Liver (tissue), 9 donors: ENCODE results near the gene EMCN. TPM values are rescaled to one million over a fixed set of nuclear protein-coding genes. Genes with fewer than 3 reads are reported as not detected.

ENCODE experiments used
- DNase-seq: peaks from one replicate; pipeline ENCODE4 v3.0.0-alpha.2; 2017; ENCODE audit warnings: low spot score
- H3K27ac ChIP-seq, 2 donors: one replicate each; pipeline ENCODE4 v1.7.0; 2013; ENCODE audit warnings: inconsistent platforms in 2 of 2, low read length in 2 of 2, control low read depth in 1 of 2, low read depth in 1 of 2, mild to moderate bottlenecking in 1 of 2
- H3K27me3 ChIP-seq, 4 donors: one replicate each; pipeline versions ENCODE4 v1.6.1 to v1.7.0; 2013; ENCODE audit warnings: low read length in 3 of 4, inconsistent platforms in 1 of 4, mild to moderate bottlenecking in 1 of 4, moderate library complexity in 1 of 4; ENCODE audit not compliant: control insufficient read depth in 4 of 4, insufficient read depth in 4 of 4
- H3K36me3 ChIP-seq, 4 donors: one replicate each; pipeline versions ENCODE4 v1.6.1 to v1.7.0; 2013; ENCODE audit warnings: low read length in 3 of 4, mild to moderate bottlenecking in 3 of 4, low read depth in 1 of 4, moderate library complexity in 1 of 4; ENCODE audit not compliant: control insufficient read depth in 4 of 4, insufficient read depth in 3 of 4
- H3K4me1 ChIP-seq, 4 donors: one replicate each; pipeline versions ENCODE4 v1.6.1 to v1.7.0; 2013; ENCODE audit warnings: low read length in 3 of 4, mild to moderate bottlenecking in 3 of 4, moderate library complexity in 1 of 4; ENCODE audit not compliant: control insufficient read depth in 4 of 4, insufficient read depth in 4 of 4
- H3K4me3 ChIP-seq, 3 donors: one replicate each; pipeline versions ENCODE4 v1.6.1 to v1.7.0; 2013; ENCODE audit warnings: low read length in 3 of 3, control low read depth in 1 of 3, low read depth in 1 of 3, mild to moderate bottlenecking in 1 of 3
- H3K9ac ChIP-seq, 2 donors: one replicate each; pipeline ENCODE4 v1.7.0; 2013; ENCODE audit warnings: low read length in 2 of 2, mild to moderate bottlenecking in 2 of 2, moderate library complexity in 2 of 2, control low read depth in 1 of 2, low read depth in 1 of 2
- H3K9me3 ChIP-seq, 4 donors: one replicate each; pipeline versions ENCODE4 v1.6.1 to v1.7.0; 2013; ENCODE audit warnings: low read length in 3 of 4; ENCODE audit not compliant: control insufficient read depth in 4 of 4
- EGR1 ChIP-seq, 2 donors: IDR thresholded peaks; 2 replicates each; pipeline ENCODE4 v1.6.1; 2016 to 2018; ENCODE audit warnings: antibody characterized with exemption in 2 of 2, low read depth in 2 of 2
- FOXA1 ChIP-seq: IDR thresholded peaks from 2 replicates; pipeline ENCODE4 v1.6.1; 2016; ENCODE audit warnings: antibody characterized with exemption
- FOXA2 ChIP-seq: IDR thresholded peaks from 2 replicates; pipeline ENCODE4 v1.6.1; 2016; ENCODE audit warnings: antibody characterized with exemption
- GABPA ChIP-seq, 2 donors: IDR thresholded peaks in 1 of 2; conservative IDR thresholded peaks in 1 of 2; 2 replicates each; pipeline ENCODE4 v1.6.1; 2016; ENCODE audit warnings: antibody characterized with exemption in 2 of 2, mild to moderate bottlenecking in 1 of 2, moderate library complexity in 1 of 2
- HNF4A ChIP-seq, 2 donors: conservative IDR thresholded peaks; 2 replicates each; pipeline ENCODE4 v1.6.1; 2016; ENCODE audit warnings: antibody characterized with exemption in 2 of 2, mild to moderate bottlenecking in 2 of 2
- HNF4G ChIP-seq: IDR thresholded peaks from 2 replicates; pipeline ENCODE4 v1.6.1; 2016; ENCODE audit warnings: antibody characterized with exemption
- JUND ChIP-seq, 2 donors: IDR thresholded peaks; 2 replicates each; pipeline ENCODE4 v1.6.1; 2016; ENCODE audit warnings: antibody characterized with exemption in 2 of 2
- NR2F2 ChIP-seq: IDR thresholded peaks from 2 replicates; pipeline ENCODE4 v1.6.1; 2016; ENCODE audit warnings: antibody characterized with exemption
- RAD21 ChIP-seq, 2 donors: IDR thresholded peaks; 2 replicates each; pipeline ENCODE4 v1.6.1; 2016; ENCODE audit warnings: antibody characterized with exemption in 2 of 2, mild to moderate bottlenecking in 2 of 2
- RXRA ChIP-seq, 2 donors: IDR thresholded peaks; 2 replicates each; pipeline ENCODE4 v1.6.1; 2017 to 2018; ENCODE audit warnings: antibody characterized with exemption in 2 of 2, mild to moderate bottlenecking in 1 of 2
- SP1 ChIP-seq: IDR thresholded peaks from 2 replicates; pipeline ENCODE4 v1.6.1; 2018; ENCODE audit warnings: antibody characterized with exemption, mild to moderate bottlenecking
- TAF1 ChIP-seq: conservative IDR thresholded peaks from 2 replicates; pipeline ENCODE4 v1.6.1; 2016; ENCODE audit warnings: antibody characterized with exemption, mild to moderate bottlenecking
- YY1 ChIP-seq: IDR thresholded peaks from 2 replicates; pipeline ENCODE4 v1.6.1; 2016; ENCODE audit warnings: antibody characterized with exemption, mild to moderate bottlenecking
- ZBTB33 ChIP-seq: IDR thresholded peaks from 2 replicates; pipeline ENCODE4 v1.6.1; 2016; ENCODE audit warnings: antibody characterized with exemption
- WGBS: extraction: QIAGEN DNeasy Blood & Tissue Kit; methylation state at CpG from one replicate; pipeline ENCODE4 v1.1.7; 2013; 5-methylcytosine and 5-hydroxymethylcytosine counted together
- polyA plus RNA-seq, 2 donors: library from polyadenylated mRNA; stranded (reverse) in 1 of 2; unstranded in 1 of 2; fragments of 200-250 nt in 1 of 2; fragments of >200 nt in 1 of 2; fragmentation: Nextera tagmentation in 1 of 2; extraction: Ambion mirVana in 1 of 2; gene quantifications; one replicate each; pipeline versions ENCODE4 v1.2.1 to v1.2.3, GENCODE V29; 2013 to 2015
- total RNA-seq, 2 donors: library from RNA; depleted of rRNA; stranded (reverse); fragments of >200 nt; gene quantifications; one replicate each; pipeline ENCODE4 v1.2.3, GENCODE V29; 2014
- TF ChIP-seq, protein P1 (sequence below): IDR thresholded peaks from 2 replicates; pipeline ENCODE4 v1.6.1; 2016; ENCODE audit warnings: antibody characterized with exemption, mild to moderate bottlenecking
- TF ChIP-seq, protein P2 (sequence below): IDR thresholded peaks from 2 replicates; pipeline ENCODE4 v1.6.1; 2016; ENCODE audit warnings: antibody characterized with exemption
- TF ChIP-seq, protein P3 (sequence below): fragments of 150-350 bp; IDR thresholded peaks from 2 replicates; pipeline ENCODE4 v1.5.1; 2017; ENCODE audit warnings: improper control_type of control experiment, low read depth, low read length; ENCODE audit not compliant: missing input control
- donor health status: healthy.
- donor health status: healthy.
- donor health status: healthy.
- donor health status: healthy.
- donor health status: healthy.

Gene EMCN
- total and polyA plus RNA-seq, 4 donors: 1.8 to 4.4 (median 2.5) TPM

- WGBS: 53% methylated on average over 2 of the region's 2 CpGs
- DNase-seq: no peak
- no peak overlapping the region for H3K9ac ChIP-seq
- H3K27ac ChIP-seq: no peak overlapping the region
- H3K36me3 ChIP-seq: no peaks in the 10 kb centered on the region
- H3K4me1 ChIP-seq: no peaks in the 10 kb centered on the region
- H3K4me3 ChIP-seq: no peak overlapping the region
- no peaks in the 10 kb centered on the region for H3K9me3 ChIP-seq
- no peak for TF ChIP-seq JUND (IDR thresholded peaks at IDR 0.05)
- no peaks in the 10 kb centered on the region for H3K27me3 ChIP-seq
Measured at GRCh38 chr4:100366213-100366612, 151.6 kb downstream of the EMCN start.

- 55% methylated on average over 1 of the region's 1 CpG for WGBS
Measured at GRCh38 chr4:100362366-100362765, 155.5 kb downstream of the EMCN start.

More at GRCh38 chr4:100362366-100362765, 155.5 kb downstream of the EMCN start:
- no peaks in the 10 kb centered on the region for H3K36me3 ChIP-seq
- no peak overlapping the region for H3K9ac ChIP-seq
- peaks cover 0 to 5% (median 0%) of the 10 kb centered on the region in 4 donors for H3K9me3 ChIP-seq
- no peak overlapping the region for H3K4me3 ChIP-seq
- no peak for DNase-seq
- no peak for TF ChIP-seq HNF4A (conservative IDR thresholded peaks at IDR 0.05)
- TF ChIP-seq, protein P1, sequence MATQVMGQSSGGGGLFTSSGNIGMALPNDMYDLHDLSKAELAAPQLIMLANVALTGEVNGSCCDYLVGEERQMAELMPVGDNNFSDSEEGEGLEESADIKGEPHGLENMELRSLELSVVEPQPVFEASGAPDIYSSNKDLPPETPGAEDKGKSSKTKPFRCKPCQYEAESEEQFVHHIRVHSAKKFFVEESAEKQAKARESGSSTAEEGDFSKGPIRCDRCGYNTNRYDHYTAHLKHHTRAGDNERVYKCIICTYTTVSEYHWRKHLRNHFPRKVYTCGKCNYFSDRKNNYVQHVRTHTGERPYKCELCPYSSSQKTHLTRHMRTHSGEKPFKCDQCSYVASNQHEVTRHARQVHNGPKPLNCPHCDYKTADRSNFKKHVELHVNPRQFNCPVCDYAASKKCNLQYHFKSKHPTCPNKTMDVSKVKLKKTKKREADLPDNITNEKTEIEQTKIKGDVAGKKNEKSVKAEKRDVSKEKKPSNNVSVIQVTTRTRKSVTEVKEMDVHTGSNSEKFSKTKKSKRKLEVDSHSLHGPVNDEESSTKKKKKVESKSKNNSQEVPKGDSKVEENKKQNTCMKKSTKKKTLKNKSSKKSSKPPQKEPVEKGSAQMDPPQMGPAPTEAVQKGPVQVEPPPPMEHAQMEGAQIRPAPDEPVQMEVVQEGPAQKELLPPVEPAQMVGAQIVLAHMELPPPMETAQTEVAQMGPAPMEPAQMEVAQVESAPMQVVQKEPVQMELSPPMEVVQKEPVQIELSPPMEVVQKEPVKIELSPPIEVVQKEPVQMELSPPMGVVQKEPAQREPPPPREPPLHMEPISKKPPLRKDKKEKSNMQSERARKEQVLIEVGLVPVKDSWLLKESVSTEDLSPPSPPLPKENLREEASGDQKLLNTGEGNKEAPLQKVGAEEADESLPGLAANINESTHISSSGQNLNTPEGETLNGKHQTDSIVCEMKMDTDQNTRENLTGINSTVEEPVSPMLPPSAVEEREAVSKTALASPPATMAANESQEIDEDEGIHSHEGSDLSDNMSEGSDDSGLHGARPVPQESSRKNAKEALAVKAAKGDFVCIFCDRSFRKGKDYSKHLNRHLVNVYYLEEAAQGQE: no peak
- TF ChIP-seq, protein P2, sequence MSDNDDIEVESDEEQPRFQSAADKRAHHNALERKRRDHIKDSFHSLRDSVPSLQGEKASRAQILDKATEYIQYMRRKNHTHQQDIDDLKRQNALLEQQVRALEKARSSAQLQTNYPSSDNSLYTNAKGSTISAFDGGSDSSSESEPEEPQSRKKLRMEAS: no peak
- TF ChIP-seq HNF4G: no peak
- no peak for TF ChIP-seq RXRA (IDR thresholded peaks at IDR 0.05)
- no peak for TF ChIP-seq FOXA2
- TF ChIP-seq RAD21 (IDR thresholded peaks at IDR 0.05): no peak
- TF ChIP-seq JUND (IDR thresholded peaks at IDR 0.05): no peak
- TF ChIP-seq TAF1: no peak
- no peak for TF ChIP-seq ZBTB33
- TF ChIP-seq EGR1 (IDR thresholded peaks at IDR 0.05; ENCODE audit: low read depth in 2 of 2): no peak
- TF ChIP-seq, protein P3, sequence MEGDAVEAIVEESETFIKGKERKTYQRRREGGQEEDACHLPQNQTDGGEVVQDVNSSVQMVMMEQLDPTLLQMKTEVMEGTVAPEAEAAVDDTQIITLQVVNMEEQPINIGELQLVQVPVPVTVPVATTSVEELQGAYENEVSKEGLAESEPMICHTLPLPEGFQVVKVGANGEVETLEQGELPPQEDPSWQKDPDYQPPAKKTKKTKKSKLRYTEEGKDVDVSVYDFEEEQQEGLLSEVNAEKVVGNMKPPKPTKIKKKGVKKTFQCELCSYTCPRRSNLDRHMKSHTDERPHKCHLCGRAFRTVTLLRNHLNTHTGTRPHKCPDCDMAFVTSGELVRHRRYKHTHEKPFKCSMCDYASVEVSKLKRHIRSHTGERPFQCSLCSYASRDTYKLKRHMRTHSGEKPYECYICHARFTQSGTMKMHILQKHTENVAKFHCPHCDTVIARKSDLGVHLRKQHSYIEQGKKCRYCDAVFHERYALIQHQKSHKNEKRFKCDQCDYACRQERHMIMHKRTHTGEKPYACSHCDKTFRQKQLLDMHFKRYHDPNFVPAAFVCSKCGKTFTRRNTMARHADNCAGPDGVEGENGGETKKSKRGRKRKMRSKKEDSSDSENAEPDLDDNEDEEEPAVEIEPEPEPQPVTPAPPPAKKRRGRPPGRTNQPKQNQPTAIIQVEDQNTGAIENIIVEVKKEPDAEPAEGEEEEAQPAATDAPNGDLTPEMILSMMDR: no peak
- no peak for TF ChIP-seq SP1
- TF ChIP-seq FOXA1: no peak
- TF ChIP-seq NR2F2: no peak
- no peak for TF ChIP-seq GABPA (IDR thresholded peaks at IDR 0.05 in 1 of 2, conservative IDR thresholded peaks at IDR 0.05 in 1 of 2)
- TF ChIP-seq YY1: no peak
- H3K27ac ChIP-seq: no peak overlapping the region
- H3K4me1 ChIP-seq: no peaks in the 10 kb centered on the region
- H3K27me3 ChIP-seq: no peaks in the 10 kb centered on the region
